SU-DHL-6 (cell line): ENCODE results near the gene DOCK3.
"Not testable (repeated sequence)": the region's sequence is repeated elsewhere in the genome, so short reads cannot be mapped to it uniquely, and the experiment has no call there.

Source experiments
- H2AFZ ChIP-seq: fragments of 200-600 bp; sonication (generic); 2 replicates; pipeline ENCODE4 v1.6.1; 2014; ENCODE audit warnings: low read depth, mild to moderate bottlenecking, moderate library complexity, mixed read lengths, antibody characterized with exemption, low read length; ENCODE audit not compliant: severe bottlenecking
- H3F3A ChIP-seq: fragments of 200-600 bp; shearing (Covaris generic); 2 replicates; pipeline ENCODE4 v1.6.0; 2016; ENCODE audit warnings: antibody characterized with exemption, mild to moderate bottlenecking; ENCODE audit not compliant: insufficient read depth
- H3K27ac ChIP-seq: fragments of 200-600 bp; sonication (generic); 2 replicates; pipeline ENCODE4 v1.5.1; 2016; ENCODE audit warnings: low read depth, mild to moderate bottlenecking, low read length, moderate library complexity, mixed read lengths
- H3K27me3 ChIP-seq: fragments of 200-600 bp; sonication (generic), shearing (Covaris generic); 2 replicates; pipeline ENCODE4 v1.6.0; 2014; ENCODE audit warnings: mild to moderate bottlenecking, low read length
- H3K36me3 ChIP-seq: fragments of 200-600 bp; sonication (generic); 2 replicates; pipeline ENCODE4 v1.6.1; 2014; ENCODE audit warnings: mild to moderate bottlenecking, low read length, mixed read lengths
- H3K4me2 ChIP-seq: fragments of 300-600, 200-600 bp; shearing (Covaris generic), sonication (generic); 2 replicates; pipeline ENCODE4 v1.6.0; 2014; ENCODE audit warnings: low read length, low read depth, mild to moderate bottlenecking; ENCODE audit not compliant: poor library complexity, severe bottlenecking
- H3K4me3 ChIP-seq: fragments of 200-600 bp; sonication (generic); 2 replicates; pipeline ENCODE4 v1.5.1; 2014; ENCODE audit warnings: antibody characterized with exemption, low read length, mild to moderate bottlenecking, mixed read lengths; ENCODE audit not compliant: insufficient read depth, poor library complexity, severe bottlenecking
- H3K79me2 ChIP-seq: fragments of 200-600 bp; sonication (generic); 2 replicates; pipeline ENCODE4 v1.6.1; 2014; ENCODE audit warnings: mild to moderate bottlenecking, low read length, moderate library complexity; ENCODE audit not compliant: insufficient read depth
- H3K9ac ChIP-seq: fragments of 200-600 bp; sonication (generic); 2 replicates; pipeline ENCODE4 v1.7.0; 2014; ENCODE audit warnings: mild to moderate bottlenecking, low read length
- H3K9me2 ChIP-seq: fragments of 200-600 bp; sonication (generic); replicated peaks from 2 replicates; pipeline ENCODE4 v1.6.1; 2014; ENCODE audit warnings: low read length; ENCODE audit not compliant: insufficient read depth
- H3K9me3 ChIP-seq: fragments of 200-600 bp; sonication (generic); 2 replicates; pipeline ENCODE4 v1.6.1; 2014; ENCODE audit warnings: low read length, mixed read lengths; ENCODE audit not compliant: insufficient read depth
- H4K20me1 ChIP-seq: fragments of 200-600 bp; sonication (generic); 2 replicates; pipeline ENCODE4 v1.6.1; 2014; ENCODE audit warnings: low read depth, mild to moderate bottlenecking, antibody characterized with exemption, low read length, moderate library complexity, mixed read lengths
- CTCF ChIP-seq: fragments of 200-600 bp; sonication (generic); IDR thresholded peaks from one replicate; pipeline ENCODE4 v1.5.1; 2017; ENCODE audit warnings: antibody characterized with exemption, mild to moderate bottlenecking, low read length, moderate library complexity; ENCODE audit not compliant: insufficient read depth, poor library complexity, severe bottlenecking
- EZH2phosphoT487 ChIP-seq: fragments of 200-600 bp; sonication (generic), shearing (Covaris generic); conservative IDR thresholded peaks from 2 replicates; pipeline ENCODE4 v1.6.1; 2018; ENCODE audit warnings: mild to moderate bottlenecking, antibody characterized with exemption, low read length, moderate library complexity, mixed read lengths

The DOCK3 gene

GRCh38 chr3:50792568-50792967 lies 117.8 kb downstream of the DOCK3 start:
- H3K27me3 ChIP-seq: no peaks in the 10 kb centered on the region
- H4K20me1 ChIP-seq: no peaks in the 10 kb centered on the region
- TF ChIP-seq CTCF (no peak), EZH2phosphoT487 (no peak)
- H3K27ac ChIP-seq: no peak overlapping the region
- H3K4me2 ChIP-seq: no peak overlapping the region
- no peaks in the 10 kb centered on the region for H3F3A ChIP-seq
- H2AFZ ChIP-seq: no peak overlapping the region
- no peak overlapping the region for H3K9ac ChIP-seq
- H3K9me3 ChIP-seq: no peaks in the 10 kb centered on the region
- H3K9me2 ChIP-seq: no peaks in the 10 kb centered on the region
- H3K4me3 ChIP-seq: no peak overlapping the region
- no peaks in the 10 kb centered on the region for H3K79me2 ChIP-seq
- H3K36me3 ChIP-seq: no peaks in the 10 kb centered on the region

DNA sequence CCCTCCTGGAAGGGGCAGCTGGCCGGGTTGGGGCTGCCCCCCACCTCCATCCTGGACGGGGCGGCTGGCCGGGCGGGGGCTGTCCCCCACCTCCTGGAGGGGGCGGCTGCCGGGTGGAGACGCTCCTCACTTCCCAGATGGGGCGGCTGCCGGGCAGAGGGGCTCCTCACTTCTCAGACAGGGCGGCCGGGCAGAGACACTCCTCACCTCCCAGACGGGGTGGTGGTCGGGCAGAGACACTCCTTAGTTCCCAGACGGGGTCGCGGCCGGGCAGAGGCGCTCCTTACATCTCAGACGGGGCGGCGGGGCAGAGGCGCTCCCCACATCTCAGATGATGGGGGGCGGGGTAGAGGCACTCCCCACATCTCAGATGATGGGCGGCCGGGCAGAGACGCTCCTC lies 129.1 kb downstream of the DOCK3 start:
- H3K36me3 ChIP-seq, H3K79me2 ChIP-seq, H3K27ac ChIP-seq, H3K9me2 ChIP-seq, H3K4me2 ChIP-seq, H3K9me3 ChIP-seq, H3K9ac ChIP-seq, H3F3A ChIP-seq, H4K20me1 ChIP-seq, H2AFZ ChIP-seq, H3K27me3 ChIP-seq, H3K4me3 ChIP-seq: not testable (repeated sequence)

- H3K9ac ChIP-seq, H3F3A ChIP-seq, H4K20me1 ChIP-seq, H3K27me3 ChIP-seq, H3K4me3 ChIP-seq, H3K79me2 ChIP-seq, H3K36me3 ChIP-seq, H3K27ac ChIP-seq, H3K4me2 ChIP-seq, H2AFZ ChIP-seq, H3K9me3 ChIP-seq, H3K9me2 ChIP-seq: not testable (repeated sequence)
Observed at GRCh38 chr3:50804376-50804775, 129.6 kb downstream of the DOCK3 start.

GRCh38 chr3:50805321-50805720 lies 130.6 kb downstream of the DOCK3 start:
- no peak overlapping the region for H3K4me2 ChIP-seq
- H3K9ac ChIP-seq: no peak overlapping the region
- H3K9me2 ChIP-seq: no peaks in the 10 kb centered on the region
- no peak overlapping the region for H3K4me3 ChIP-seq
- TF ChIP-seq CTCF: no peak
- TF ChIP-seq EZH2phosphoT487: no peak
- H3F3A ChIP-seq: no peaks in the 10 kb centered on the region
- H4K20me1 ChIP-seq: no peaks in the 10 kb centered on the region
- H3K36me3 ChIP-seq: no peaks in the 10 kb centered on the region
- H2AFZ ChIP-seq: no peak overlapping the region
- no peak overlapping the region for H3K27ac ChIP-seq
- H3K27me3 ChIP-seq: no peaks in the 10 kb centered on the region
- H3K79me2 ChIP-seq: no peaks in the 10 kb centered on the region
- peaks cover 5% of the 10 kb centered on the region; the same call in 1 of the 2 replicates for H3K9me3 ChIP-seq
